Upper lobe of left lung (tissue), 4 donors: ENCODE results near the gene SNX30.

Experiments used
- CTCF ChIP-seq, 6 experiments: fragments of 450-650 bp in 4 of 6; fragments of 200-600 bp in 2 of 6; sonication (generic) in 2 of 6; IDR thresholded peaks; one replicate each; pipeline ENCODE4 v1.5.1; 2016 to 2019; ENCODE audit warnings: antibody characterized with exemption in 6 of 6
- POLR2AphosphoS5 ChIP-seq, 2 donors: sonication (generic); formaldehyde crosslinking; IDR thresholded peaks; one replicate each; pipeline ENCODE4 v1.5.1; 2017; ENCODE audit warnings: antibody characterized with exemption in 2 of 2

- TF ChIP-seq CTCF (IDR thresholded peaks at IDR 0.05) = no peak
- TF ChIP-seq POLR2AphosphoS5 (IDR thresholded peaks at IDR 0.05) = no peak
Observed at GRCh38 chr9:112786829-112787520, 36.4 kb downstream of the SNX30 start.
